Measurements from ENCODE around the gene TAF13. TPM values are rescaled to one million over a fixed set of nuclear protein-coding genes. Genes with fewer than 3 reads are reported as not detected.
A peak's percentile ranks its signal among the peaks of the same experiment; 100 is the strongest.

The TAF13 gene
- total RNA-seq, 2 donors from 2014 or later, result 26.8 to 27.0 TPM

DNA sequence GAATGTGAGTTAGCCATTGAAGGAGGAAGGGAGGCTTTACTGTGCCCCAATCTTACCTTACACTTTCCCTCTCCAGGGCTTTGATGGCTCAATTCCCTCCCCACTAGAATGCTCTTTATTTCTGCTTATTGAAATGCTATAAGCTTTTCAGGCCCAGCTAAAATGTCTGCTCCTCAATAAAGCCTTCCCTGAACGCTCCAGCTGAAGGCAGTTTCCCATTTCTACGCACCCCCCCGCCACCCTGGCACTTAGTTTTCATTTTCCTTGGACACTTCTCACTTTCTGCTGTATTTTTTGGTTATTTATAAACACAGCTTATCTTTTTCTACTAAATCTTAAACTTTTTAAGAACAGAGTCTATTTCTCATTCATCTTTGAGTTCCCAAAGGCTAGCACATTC lies 7.7 kb upstream of the TAF13 start:
- 84% methylated on average over 3 of the region's 3 CpGs for WGBS
- DNase-seq (ENCODE audit: low spot score), result no peak
- no peaks in the 10 kb centered on the region for H3K4me1 ChIP-seq (replicated peaks)
- H3K9me3 ChIP-seq, result no peaks in the 10 kb centered on the region
- no peak overlapping the region for H3K4me3 ChIP-seq
- TF ChIP-seq POLR2A (IDR thresholded peaks at IDR 0.05), result no peak
- TF ChIP-seq CTCF (IDR thresholded peaks at IDR 0.05), result no peak
- TF ChIP-seq POLR2AphosphoS5 (IDR thresholded peaks at IDR 0.05), result no peak
- H3K27me3 ChIP-seq (replicated peaks; ENCODE audit: insufficient read depth), result no peaks in the 10 kb centered on the region
- no peak overlapping the region for H3K27ac ChIP-seq
- no peaks in the 10 kb centered on the region for H3K36me3 ChIP-seq
- intact Hi-C loops (cut with DNase I), result no loop called here

- Histone ChIP-seq H3K36me3 (no peaks in the 10 kb centered on the region), H3K27ac (peak overlapping the region in 1 of 2 donors; percentile 42), H3K9me3 (no peaks in the 10 kb centered on the region), H3K4me1 (replicated peaks) (no peaks in the 10 kb centered on the region), H3K4me3 (no peak overlapping the region), H3K27me3 (replicated peaks; ENCODE audit: insufficient read depth) (no peaks in the 10 kb centered on the region)
- 83% methylated on average over 5 of the region's 5 CpGs for WGBS
- intact Hi-C loops (cut with DNase I), result no loop called here
- no peak for DNase-seq (ENCODE audit: low spot score)
- no peak for TF ChIP-seq POLR2A (IDR thresholded peaks at IDR 0.05)
- TF ChIP-seq POLR2AphosphoS5 (IDR thresholded peaks at IDR 0.05), result no peak
- no peak for TF ChIP-seq CTCF (IDR thresholded peaks at IDR 0.05)
Observed at GRCh38 chr1:109080441-109081082, 4.8 kb upstream of the TAF13 start.

- Histone ChIP-seq H3K36me3 (no peaks in the 10 kb centered on the region), H3K9me3 (no peaks in the 10 kb centered on the region), H3K4me3 (no peak overlapping the region), H3K27ac (peak overlapping the region in 1 of 2 donors; percentile 42), H3K27me3 (replicated peaks; ENCODE audit: insufficient read depth) (no peaks in the 10 kb centered on the region), H3K4me1 (replicated peaks) (no peaks in the 10 kb centered on the region)
- DNase-seq (ENCODE audit: low spot score), result no peak
- intact Hi-C loops (cut with DNase I), result no loop called here
- 95% methylated on average over 2 of the region's 2 CpGs for WGBS
- TF ChIP-seq CTCF (IDR thresholded peaks at IDR 0.05), result no peak
Observed at GRCh38 chr1:109079240-109079622, 3.4 kb upstream of the TAF13 start.

- Histone ChIP-seq H3K27ac (no peak overlapping the region), H3K9me3 (no peaks in the 10 kb centered on the region), H3K27me3 (replicated peaks; ENCODE audit: insufficient read depth) (no peaks in the 10 kb centered on the region), H3K4me3 (no peak overlapping the region), H3K4me1 (replicated peaks) (no peaks in the 10 kb centered on the region), H3K36me3 (no peaks in the 10 kb centered on the region)
- no peak for DNase-seq (ENCODE audit: low spot score)
- intact Hi-C loops (cut with DNase I), result no loop called here
- no peak for TF ChIP-seq POLR2AphosphoS5 (IDR thresholded peaks at IDR 0.05)
- no peak for TF ChIP-seq CTCF (IDR thresholded peaks at IDR 0.05)
- no peak for TF ChIP-seq POLR2A (IDR thresholded peaks at IDR 0.05)
- WGBS, result 95% methylated on average over 1 of the region's 1 CpG
Observed at GRCh38 chr1:109078317-109078716, 2.5 kb upstream of the TAF13 start.

GRCh38 chr1:109069294-109069693 lies 6.5 kb downstream of the TAF13 start:
- intact Hi-C loops (cut with DNase I), result no loop called here
- WGBS, result 86% methylated on average over 1 of the region's 1 CpG
- H3K36me3 ChIP-seq, result peaks cover 0 to 2% of the 10 kb centered on the region in 2 donors
- no peak overlapping the region for H3K27ac ChIP-seq
- H3K27me3 ChIP-seq (replicated peaks; ENCODE audit: insufficient read depth), result no peaks in the 10 kb centered on the region
- no peaks in the 10 kb centered on the region for H3K9me3 ChIP-seq
- H3K4me1 ChIP-seq (replicated peaks), result no peaks in the 10 kb centered on the region
- no peak for DNase-seq (ENCODE audit: low spot score)
- H3K4me3 ChIP-seq, result no peak overlapping the region
- TF ChIP-seq CTCF (IDR thresholded peaks at IDR 0.05) (no peak), POLR2A (IDR thresholded peaks at IDR 0.05) (no peak), POLR2AphosphoS5 (IDR thresholded peaks at IDR 0.05) (no peak)

All from prostate gland (tissue), 2 donors.